Stimulated activated CD8-positive, alpha-beta memory T cell treated with anti-CD3 and anti-CD28 coated beads, Interleukin-2, amount 100 ng/mL, for 48 hours (primary cell): ENCODE results near the gene OR10K1.
"Not testable (repeated sequence)": the region's sequence is repeated elsewhere in the genome, so short reads cannot be mapped to it uniquely, and the experiment has no call there.

ENCODE experiments used
- DNase-seq, 2 donors: peaks; one replicate each; pipeline ENCODE4 v3.0.0-alpha.2; 2020; ENCODE audit warnings: low read depth in 2 of 2

The OR10K1 gene

DNA sequence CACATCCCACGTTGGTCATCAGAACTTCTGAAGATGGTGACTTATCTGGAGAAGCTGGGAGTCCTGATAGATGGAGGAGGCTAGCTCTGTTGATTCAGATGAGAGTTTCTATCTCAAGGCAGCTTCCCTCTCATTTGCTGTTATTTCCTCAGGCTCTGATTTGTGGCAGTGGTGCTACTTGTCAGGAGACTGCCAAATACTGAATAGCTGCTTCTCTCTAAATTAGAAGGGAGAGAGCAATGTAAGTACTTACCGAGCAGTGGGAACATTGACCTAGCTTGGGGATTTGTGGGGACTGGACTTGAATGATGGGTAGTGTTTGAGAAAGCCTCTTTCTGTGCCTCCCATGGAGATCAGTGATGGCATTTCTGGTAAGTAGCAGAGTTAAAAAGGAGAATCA is at the start of gene OR10K1:
TSS of gene OR10K1 (plus strand) at position 301 of the 400 bp plus-strand sequence. CDS start 3,728 bp downstream, outside the sequence.
- DNase-seq: no peak

- no peak for DNase-seq
Measured at GRCh38 chr1:158414651-158415345, 46.8 kb upstream of the OR10K1 start.

- no peak for DNase-seq
Measured at GRCh38 chr1:158417586-158417985, 44.0 kb upstream of the OR10K1 start.

- DNase-seq: no peak
Measured at GRCh38 chr1:158422212-158422611, 39.4 kb upstream of the OR10K1 start.

GRCh38 chr1:158425027-158425426 is 36.6 kb upstream of the OR10K1 start:
- no peak for DNase-seq

DNA sequence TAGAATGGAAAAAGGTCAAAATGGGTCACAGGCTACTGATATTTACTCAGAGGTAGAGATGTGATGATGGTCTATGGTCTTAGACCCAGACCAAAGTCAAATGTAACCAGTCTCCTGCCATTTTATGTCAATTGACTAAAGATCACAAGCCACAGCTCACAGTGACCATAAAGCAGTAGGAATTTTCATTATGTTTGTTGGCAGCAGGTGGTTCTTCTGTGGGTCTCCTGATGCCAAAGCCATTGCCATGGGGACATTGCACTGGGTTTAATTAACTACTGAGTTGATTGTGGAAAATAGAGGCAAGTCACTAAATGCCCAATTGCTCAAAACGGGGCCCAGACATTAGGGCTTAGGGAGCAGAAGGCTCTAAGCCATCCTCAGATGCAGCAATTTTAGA is 35.5 kb upstream of the OR10K1 start, which contains the start of gene OR10K2:
TSS of gene OR10K2 (minus strand) at position 101 of the 400 bp plus-strand sequence. CDS start 5,371 bp downstream, outside the sequence.
- no peak for DNase-seq

GRCh38 chr1:158430163-158430562 is 31.5 kb upstream of the OR10K1 start:
- DNase-seq: not testable (repeated sequence)

DNA sequence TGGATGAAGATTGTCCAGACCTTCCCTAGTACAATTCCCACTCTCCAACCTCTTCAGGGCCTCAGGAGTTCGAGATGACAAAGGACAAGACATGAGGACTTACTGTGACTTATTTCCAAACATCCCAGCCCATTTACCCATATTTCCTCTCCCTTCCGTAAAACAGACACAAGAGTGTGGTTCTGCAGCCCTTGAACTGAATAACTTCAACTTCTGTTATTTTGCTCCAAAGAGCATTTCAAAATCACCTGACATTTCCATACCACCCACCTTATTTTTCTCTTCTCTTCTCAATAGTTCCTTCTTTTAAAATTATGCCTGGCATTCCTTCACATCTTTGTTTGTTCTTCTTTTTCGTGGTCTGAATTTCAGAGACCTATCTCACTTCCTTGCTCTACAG is 26.9 kb upstream of the OR10K1 start:
- no peak for DNase-seq

DNA sequence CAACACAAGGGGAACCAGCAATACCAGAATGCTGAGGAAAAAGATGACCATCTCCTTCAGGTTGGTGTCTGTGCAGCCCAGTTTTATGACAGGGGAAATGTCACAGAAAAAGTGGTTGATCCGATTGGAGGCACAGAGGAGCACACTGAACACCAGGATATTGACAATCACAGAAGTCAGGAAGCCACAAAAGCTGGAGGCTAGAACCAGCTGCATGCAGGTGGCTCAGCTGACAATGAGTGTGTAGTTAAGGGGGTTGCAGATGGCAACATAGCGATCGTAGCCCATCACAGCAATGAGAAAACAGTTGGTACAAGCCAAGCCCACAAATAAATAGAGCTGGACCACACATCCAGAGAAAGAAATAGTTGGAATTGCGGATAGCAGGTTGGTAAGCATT is 16.3 kb upstream of the OR10K1 start:
- DNase-seq: no peak

GRCh38 chr1:158454537-158454936 is 7.1 kb upstream of the OR10K1 start:
- DNase-seq: no peak

GRCh38 chr1:158457246-158457645 is 4.4 kb upstream of the OR10K1 start:
- DNase-seq: no peak

DNA sequence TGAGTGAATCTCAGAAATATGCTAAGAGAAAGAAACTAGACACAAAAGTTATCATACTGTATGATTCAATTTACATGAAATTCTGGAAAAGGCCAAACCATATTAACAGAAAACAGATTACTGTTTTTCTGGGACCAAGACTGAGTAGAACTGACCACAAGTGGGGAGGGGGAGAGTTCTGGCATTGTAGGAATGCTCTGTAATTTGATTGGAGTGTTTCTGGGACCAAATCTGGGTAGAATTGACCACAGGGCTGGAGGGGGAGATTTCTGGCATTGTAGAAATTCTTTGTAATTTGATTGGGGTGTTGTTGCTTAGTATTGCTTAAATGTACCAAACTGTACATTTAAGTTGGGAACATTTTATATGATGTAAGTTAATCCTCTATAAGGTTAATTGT is 3.4 kb upstream of the OR10K1 start:
- no peak for DNase-seq

DNA sequence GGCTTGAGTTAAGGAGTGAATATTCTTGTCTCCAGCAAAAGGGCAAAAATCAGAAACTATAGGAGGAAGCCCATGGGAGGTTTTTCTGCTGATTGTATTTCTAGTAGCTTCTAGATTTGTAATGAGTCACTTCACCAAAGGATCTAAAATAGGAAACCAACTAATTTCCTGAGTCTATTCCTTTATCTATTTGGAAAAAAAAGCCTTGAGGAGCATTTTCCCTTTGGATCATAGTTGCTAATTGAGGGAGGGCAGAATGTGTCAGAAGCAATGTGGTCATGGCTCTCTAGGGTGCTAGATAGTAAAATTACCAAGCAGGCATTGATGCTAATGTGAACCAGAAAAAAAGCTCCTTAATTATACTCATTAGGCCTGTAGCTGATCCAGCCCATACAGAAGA is 10.3 kb downstream of the OR10K1 start, which contains the start of gene OR10R2:
TSS of gene OR10R2 (plus strand) at position 301 of the 400 bp plus-strand sequence. CDS start 106 bp downstream, outside the sequence.
- no peak for DNase-seq

GRCh38 chr1:158485455-158485854 is 23.8 kb downstream of the OR10K1 start:
- DNase-seq: no peak

DNA sequence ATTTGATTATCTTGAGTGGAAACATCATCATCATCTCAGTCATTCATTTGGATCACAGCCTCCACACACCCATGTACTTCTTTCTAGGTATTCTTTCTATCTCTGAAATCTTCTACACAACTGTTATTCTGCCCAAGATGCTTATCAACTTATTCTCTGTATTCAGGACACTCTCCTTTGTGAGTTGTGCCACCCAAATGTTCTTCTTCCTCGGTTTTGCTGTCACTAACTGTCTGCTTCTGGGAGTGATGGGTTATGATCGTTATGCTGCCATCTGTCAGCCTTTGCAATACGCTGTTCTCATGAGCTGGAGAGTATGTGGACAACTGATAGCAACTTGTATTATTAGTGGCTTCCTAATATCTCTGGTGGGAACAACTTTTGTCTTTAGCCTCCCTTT is 29.7 kb downstream of the OR10K1 start:
- DNase-seq: no peak

GRCh38 chr1:158493054-158493453 is 31.4 kb downstream of the OR10K1 start:
- no peak for DNase-seq

DNA sequence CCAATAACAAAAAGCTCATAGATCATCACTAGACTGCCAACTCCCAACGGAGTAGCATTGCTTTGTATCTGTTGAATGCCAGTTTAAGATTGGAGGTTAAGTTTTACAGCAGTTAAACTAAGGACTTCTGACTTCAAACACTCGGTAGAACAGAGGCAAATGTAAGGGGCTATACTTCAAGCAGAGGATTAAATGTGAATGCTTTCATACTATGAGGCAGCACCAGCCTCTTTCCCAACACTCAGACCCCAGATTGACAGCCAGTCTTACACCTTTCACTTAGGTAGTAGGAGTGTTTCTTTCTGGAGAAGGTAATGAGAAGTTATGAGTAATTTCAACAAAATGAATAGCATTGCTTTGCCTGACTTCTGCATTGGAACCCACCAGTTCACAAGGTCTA is 33.2 kb downstream of the OR10K1 start:
- no peak for DNase-seq

GRCh38 chr1:158496374-158496773 is 34.7 kb downstream of the OR10K1 start:
- DNase-seq: no peak

DNA sequence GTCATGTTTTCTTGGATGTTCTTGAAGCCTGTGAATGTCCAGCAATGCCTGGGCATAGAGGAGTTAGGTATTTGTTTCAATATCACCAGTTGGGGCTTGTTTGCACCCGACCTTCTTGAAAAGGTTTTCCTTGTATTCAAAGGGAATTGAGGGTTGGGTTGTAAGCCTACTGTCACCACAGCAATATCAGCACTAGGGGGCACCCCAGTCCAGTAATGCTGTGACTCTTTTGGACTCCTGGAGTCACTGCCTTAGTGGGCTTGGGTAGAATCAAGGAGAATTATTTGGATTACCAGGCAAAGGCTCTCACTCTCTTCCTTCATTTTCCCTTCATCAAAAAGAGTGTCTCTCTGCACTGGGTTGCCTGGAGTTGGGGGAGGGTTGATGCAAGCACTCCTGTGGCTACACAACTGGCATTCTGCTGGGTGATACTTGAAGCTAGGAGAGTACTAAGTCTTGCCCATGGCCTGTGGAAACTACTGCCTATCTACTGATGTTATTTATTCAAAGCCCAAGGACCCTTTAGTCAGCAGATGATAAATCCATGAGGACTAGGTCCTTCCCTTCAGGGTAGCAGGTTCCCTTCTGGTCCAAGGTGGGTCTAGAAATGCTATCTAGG is 44.8 kb downstream of the OR10K1 start:
- peak in 1 of 2 donors; percentile 12 for DNase-seq

- no peak for DNase-seq
Measured at GRCh38 chr1:158507511-158507910, 45.9 kb downstream of the OR10K1 start.

DNA sequence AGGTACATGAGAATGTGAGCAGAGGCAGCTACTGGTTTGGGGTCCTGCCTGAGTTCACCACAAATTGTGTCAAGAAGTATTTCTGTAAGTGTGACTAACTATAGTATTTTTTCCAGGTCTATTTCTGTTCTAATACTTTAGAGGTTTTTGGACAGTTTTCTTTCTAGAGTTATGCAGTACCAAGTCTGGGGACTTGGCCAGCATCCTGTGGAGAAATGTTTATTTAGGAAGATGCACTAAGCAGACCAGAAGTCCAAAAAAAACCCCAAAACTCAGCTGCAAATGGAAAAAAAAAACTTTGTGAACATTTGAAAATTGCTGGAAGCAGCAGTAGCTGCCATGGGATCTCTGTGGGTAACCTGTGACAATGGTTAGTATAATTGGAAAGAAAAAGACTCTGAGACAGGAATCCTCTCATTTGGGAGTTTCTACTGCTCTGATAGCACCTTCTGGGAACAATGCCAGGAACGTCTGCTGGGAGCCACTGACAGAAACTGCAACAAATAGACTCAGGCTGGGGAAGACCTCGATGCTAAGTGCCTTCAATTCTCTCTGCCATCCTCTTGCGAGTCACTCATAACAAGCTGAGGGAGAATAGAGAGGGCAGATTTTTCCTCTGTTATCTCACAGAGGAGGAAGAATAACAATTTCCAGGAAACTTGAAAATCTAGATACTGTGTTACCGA is 48.0 kb downstream of the OR10K1 start:
- no peak for DNase-seq

- no peak for DNase-seq
Measured at GRCh38 chr1:158516966-158517365, 55.3 kb downstream of the OR10K1 start.
